Measurements from ENCODE around the gene SDCCAG8.

Gene SDCCAG8

GRCh38 chr1:243465738-243466137, 209.9 kb downstream of the SDCCAG8 start:
- DNase-seq, result no peak

DNA sequence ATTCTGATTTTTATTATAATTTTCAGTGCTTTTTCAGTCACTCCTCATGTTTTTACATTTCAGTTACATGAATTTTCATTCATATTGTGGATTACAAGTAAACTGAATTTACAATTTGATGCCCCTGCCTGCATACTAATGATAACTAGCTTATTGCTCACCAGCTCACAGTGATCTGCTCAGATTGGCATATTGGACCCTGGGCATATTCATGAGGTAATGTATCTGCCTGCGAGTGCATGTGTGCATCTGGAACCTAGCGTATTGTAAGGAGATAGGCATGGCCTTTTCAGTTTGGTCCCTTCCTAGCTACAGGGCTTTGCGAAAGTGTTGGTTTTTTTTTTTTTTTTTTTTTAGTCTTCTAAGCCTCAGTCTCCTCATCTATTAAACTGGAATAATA, 213.7 kb downstream of the SDCCAG8 start:
- DNase-seq, result no peak

DNA sequence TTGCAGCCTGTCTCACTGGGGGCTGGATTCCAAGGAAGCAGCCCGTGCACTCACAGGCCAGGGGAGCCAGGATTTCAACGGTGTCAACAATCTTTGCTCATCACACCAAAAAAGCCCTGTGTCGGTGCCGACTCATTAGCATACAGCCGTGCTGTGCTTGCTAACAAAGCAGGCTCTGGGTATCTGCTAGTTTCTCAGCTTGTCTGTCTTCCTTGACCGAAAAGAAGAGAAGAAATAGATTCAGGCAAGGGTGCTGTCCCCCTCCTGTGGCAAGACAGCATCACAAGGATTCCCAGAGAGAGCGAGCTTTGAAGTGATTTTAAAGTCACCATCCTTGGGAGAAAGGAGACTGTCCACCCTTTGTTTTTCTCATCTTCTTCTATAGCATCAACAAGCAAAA, 214.7 kb downstream of the SDCCAG8 start:
- DNase-seq, result no peak

DNA sequence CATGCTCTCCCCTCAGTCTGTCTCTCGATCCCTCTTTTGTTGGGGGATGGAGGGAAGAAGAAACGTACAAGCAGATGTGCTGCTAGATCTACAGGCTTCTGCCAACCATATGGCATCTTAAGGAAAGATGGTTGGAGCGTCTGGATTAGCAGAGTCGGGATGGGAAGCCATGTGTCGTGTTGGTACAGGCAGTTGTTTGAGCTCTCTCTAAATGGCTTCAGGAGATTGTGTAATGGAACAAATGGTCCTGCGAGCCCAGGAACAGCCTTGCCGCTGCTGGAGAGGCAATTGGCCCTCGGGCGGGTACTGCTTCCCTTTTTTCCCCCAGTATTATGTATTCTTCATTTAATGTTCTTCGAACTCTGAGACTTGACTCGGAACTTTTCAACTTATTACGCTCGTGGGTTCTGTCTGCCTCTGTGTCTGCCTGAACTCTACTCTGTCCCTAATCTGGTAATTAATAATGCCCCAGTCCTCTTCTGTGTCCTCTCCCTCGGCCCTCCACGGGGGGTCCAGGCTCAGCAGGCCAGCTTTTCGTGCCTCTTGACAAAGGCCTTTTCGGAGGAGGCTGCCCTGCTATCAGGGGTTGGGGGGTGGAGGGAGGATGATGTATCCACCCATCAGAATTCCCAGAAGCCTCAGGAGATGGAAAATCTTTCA, 215.3 kb downstream of the SDCCAG8 start:
- no peak for DNase-seq

- no peak for DNase-seq
These were observed 216.2 kb downstream of the SDCCAG8 start for GRCh38 chr1:243471754-243472745.

- DNase-seq, result no peak
These were observed 217.6 kb downstream of the SDCCAG8 start for GRCh38 chr1:243473227-243474135.

DNA sequence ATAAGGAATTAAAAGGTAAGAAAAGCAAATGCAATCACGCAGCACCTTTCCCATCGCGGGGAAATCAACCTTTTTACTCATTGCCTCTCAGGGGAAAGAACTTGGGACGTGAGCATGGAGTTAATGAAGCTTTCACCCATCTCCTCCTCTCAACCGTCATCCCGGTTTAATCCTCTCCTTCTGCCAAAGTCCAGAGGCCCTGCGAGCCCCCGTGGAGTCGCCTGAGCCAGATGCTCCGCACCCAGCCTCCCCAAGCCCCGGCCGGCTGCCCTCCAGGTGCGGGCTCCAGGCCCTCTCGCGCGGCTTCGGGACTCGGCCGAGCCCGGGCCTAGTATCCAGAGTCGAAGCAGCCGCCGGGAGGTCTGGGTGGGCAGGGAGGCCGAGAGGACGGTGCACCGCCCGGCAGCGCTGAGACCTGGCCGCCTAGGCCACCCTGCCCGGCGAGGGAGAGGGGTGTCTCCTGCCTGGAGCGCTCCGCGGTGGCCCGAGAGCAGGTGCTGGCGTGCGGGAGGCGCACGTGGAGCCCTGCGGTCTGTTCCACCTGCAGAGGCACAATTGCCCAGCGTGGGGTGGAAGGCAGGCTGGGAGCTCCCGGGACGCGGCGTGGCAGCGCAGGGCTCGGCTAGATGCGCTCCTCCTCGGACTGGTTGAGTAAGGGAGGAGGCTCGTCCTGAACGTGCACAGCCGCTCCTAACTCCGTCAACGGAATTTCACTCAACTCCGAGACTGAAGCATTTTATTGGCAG, 218.5 kb downstream of the SDCCAG8 start:
- no peak for DNase-seq

DNA sequence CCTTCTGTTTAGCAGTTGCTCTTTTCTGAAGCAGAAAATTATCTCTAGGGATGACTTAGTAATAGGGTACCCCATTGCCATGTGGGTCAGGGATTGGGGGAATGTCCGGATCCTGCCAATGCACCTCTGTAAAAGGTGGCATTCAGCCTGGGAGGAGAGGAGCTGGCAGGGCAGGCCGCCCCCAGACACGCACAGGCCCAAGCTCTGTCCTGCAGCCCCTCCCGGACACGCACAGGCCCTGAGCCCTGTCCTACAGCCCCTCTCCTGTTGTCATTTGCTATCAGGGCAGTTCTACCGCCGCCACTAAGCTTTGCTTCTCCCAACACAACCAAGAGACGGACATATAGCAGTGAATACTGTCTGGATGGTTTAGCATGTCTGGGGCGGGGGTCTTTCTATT, 219.1 kb downstream of the SDCCAG8 start:
- DNase-seq, result no peak

DNA sequence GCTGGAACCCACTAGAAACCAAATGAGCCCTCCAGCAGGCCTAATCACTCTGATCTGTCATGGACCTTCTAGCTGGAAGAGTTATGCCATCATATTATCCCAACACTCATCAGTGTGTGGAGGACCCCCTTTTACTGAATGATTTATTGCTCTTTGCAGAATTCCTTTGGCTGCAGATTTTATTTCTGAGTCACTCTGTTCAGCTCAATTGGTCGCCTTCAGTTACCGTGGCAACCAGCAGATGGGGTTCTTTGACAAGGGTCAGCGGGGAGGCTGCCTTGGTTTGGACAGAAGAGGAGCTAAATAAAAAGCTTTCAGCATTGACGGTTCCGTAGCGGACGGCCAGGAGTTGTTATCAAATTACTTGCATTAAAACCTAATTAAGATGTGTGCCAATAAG, 220.1 kb downstream of the SDCCAG8 start:
- DNase-seq, result no peak

- no peak for DNase-seq
These were observed 222.0 kb downstream of the SDCCAG8 start for GRCh38 chr1:243477731-243478290.

GRCh38 chr1:243481101-243481500, 225.3 kb downstream of the SDCCAG8 start:
- DNase-seq, result no peak

- DNase-seq, result no peak
These were observed 226.5 kb downstream of the SDCCAG8 start for GRCh38 chr1:243482141-243483022.

- no peak for DNase-seq
These were observed 227.4 kb downstream of the SDCCAG8 start for GRCh38 chr1:243483071-243483771.

- DNase-seq, result no peak
These were observed 228.1 kb downstream of the SDCCAG8 start for GRCh38 chr1:243483952-243484351.

- no peak for DNase-seq
These were observed 231.3 kb downstream of the SDCCAG8 start for GRCh38 chr1:243487036-243487648.

DNA sequence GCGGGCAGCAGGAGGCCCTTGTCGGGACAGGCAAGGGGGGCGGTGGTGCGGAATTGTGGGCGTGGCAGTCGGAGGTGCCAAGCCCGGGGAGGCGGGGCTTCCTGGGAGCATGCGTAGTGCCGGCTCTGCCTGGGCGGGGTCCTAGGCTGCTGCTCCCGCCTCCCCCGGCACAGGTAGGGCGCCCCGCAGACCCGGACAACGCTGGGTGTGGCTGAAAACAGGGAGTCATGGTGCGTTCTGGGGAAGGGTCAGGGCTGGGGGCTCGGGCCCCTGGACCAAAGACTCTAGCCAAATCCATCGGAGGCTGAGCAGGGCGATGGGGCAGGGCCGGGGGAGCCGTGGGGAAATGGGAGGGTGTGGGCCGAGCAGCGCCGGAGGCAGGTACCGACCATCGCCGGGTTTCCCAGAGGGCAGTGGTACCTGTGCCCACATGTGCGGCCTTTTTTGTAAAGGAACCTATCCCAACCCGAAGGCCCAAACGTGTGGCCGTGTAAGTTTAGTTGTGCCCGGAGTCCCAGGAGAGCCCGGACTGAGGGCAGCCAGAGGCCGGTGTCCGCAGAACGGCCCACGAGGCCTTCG, 231.9 kb downstream of the SDCCAG8 start:
- DNase-seq, result no peak

DNA sequence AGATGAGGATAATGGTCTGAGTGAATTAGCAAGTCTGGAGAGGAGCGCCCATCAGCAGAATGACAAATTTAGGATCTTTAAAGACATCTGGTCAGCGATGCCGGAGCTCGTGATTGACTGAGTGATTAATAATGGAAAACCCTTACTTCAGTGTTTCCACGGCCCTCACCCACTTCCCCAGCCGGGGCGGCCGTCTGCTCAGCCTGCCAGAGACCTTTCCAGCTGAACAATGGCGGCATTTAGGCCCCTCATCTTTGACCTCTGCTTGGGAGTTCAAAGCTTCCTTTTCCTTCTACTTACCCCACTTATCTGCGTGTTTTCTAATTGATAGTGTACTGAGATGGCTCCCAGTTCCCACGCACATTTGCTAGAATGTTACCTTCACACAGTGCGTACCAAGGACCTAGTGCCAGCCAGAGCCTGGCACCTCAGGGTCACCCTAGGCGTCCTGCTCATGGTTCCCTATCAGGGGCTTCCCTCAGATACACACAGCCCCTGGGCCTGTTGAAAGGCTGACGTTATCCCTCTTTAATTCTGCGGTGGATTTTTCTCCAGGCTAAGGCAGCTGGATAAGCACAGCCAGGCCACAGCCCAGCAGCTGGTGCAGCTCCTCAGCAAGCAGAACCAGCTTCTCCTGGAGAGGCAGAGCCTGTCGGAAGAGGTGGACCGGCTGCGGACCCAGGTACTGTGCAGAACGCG, 232.8 kb downstream of the SDCCAG8 start:
- DNase-seq, result no peak

GRCh38 chr1:243489158-243489527, 233.3 kb downstream of the SDCCAG8 start:
- DNase-seq, result no peak
